Mammary epithelial cell (primary cell): ENCODE results near the gene SDK1.

ENCODE experiments used
- EZH2 ChIP-seq: IDR thresholded peaks from 2 replicates; pipeline ENCODE4 v1.6.1; 2012; ENCODE audit warnings: low read length, inconsistent platforms, borderline replicate concordance
- TF ChIP-seq, protein P1 (sequence below), 2 donors: IDR thresholded peaks in 1 of 2; conservative IDR thresholded peaks in 1 of 2; 2 replicates each; pipeline ENCODE4 v1.5.1; 2011 to 2012; ENCODE audit warnings: inconsistent platforms in 2 of 2, low read length in 2 of 2, mild to moderate bottlenecking in 2 of 2, control low read depth in 1 of 2, low read depth in 1 of 2; ENCODE audit not compliant: insufficient read depth in 1 of 2; ENCODE audit errors: extremely low read depth in 1 of 2

DNA sequence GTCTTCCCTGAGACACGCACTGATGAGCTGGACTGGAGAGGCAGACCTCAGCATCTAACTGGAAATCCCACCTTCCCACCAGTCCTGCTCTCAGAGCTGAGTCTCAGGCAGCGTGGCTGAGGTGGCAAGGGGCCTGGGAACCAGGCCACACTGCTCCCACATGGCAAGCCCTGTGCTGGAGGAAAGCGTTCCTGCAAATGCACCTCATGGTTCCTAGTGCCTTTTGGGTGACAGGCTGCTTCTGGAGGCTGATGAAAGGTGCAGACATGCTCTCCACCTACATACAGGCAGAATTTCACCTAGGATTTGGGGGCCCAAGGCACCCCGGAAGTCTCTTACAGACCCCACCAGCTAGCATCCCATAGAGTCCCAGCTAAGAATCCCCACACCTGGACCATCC, 948.2 kb downstream of the SDK1 start:
- TF ChIP-seq, protein P1, sequence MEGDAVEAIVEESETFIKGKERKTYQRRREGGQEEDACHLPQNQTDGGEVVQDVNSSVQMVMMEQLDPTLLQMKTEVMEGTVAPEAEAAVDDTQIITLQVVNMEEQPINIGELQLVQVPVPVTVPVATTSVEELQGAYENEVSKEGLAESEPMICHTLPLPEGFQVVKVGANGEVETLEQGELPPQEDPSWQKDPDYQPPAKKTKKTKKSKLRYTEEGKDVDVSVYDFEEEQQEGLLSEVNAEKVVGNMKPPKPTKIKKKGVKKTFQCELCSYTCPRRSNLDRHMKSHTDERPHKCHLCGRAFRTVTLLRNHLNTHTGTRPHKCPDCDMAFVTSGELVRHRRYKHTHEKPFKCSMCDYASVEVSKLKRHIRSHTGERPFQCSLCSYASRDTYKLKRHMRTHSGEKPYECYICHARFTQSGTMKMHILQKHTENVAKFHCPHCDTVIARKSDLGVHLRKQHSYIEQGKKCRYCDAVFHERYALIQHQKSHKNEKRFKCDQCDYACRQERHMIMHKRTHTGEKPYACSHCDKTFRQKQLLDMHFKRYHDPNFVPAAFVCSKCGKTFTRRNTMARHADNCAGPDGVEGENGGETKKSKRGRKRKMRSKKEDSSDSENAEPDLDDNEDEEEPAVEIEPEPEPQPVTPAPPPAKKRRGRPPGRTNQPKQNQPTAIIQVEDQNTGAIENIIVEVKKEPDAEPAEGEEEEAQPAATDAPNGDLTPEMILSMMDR (conservative IDR thresholded peaks at IDR 0.05 in 1 of 2, IDR thresholded peaks at IDR 0.05 in 1 of 2; ENCODE audit: extremely low read depth in 1 of 2, insufficient read depth in 1 of 2, low read depth in 1 of 2, low read length in 2 of 2), result no peak
- no peak for TF ChIP-seq EZH2
